Activated CD8-positive, alpha-beta memory T cell treated with anti-CD3 and anti-CD28 coated beads, Interleukin-2, amount 50 U/mL, for 48 hours (primary cell): ENCODE measurements around the gene SOBP.
"Not testable (repeated sequence)": the region's sequence is repeated elsewhere in the genome, so short reads cannot be mapped to it uniquely, and the experiment has no call there.

Experiments used
- DNase-seq: peaks from one replicate; pipeline ENCODE4 v3.0.0-alpha.2; 2020

The SOBP gene, protein sequence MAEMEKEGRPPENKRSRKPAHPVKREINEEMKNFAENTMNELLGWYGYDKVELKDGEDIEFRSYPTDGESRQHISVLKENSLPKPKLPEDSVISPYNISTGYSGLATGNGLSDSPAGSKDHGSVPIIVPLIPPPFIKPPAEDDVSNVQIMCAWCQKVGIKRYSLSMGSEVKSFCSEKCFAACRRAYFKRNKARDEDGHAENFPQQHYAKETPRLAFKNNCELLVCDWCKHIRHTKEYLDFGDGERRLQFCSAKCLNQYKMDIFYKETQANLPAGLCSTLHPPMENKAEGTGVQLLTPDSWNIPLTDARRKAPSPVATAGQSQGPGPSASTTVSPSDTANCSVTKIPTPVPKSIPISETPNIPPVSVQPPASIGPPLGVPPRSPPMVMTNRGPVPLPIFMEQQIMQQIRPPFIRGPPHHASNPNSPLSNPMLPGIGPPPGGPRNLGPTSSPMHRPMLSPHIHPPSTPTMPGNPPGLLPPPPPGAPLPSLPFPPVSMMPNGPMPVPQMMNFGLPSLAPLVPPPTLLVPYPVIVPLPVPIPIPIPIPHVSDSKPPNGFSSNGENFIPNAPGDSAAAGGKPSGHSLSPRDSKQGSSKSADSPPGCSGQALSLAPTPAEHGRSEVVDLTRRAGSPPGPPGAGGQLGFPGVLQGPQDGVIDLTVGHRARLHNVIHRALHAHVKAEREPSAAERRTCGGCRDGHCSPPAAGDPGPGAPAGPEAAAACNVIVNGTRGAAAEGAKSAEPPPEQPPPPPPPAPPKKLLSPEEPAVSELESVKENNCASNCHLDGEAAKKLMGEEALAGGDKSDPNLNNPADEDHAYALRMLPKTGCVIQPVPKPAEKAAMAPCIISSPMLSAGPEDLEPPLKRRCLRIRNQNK

DNA sequence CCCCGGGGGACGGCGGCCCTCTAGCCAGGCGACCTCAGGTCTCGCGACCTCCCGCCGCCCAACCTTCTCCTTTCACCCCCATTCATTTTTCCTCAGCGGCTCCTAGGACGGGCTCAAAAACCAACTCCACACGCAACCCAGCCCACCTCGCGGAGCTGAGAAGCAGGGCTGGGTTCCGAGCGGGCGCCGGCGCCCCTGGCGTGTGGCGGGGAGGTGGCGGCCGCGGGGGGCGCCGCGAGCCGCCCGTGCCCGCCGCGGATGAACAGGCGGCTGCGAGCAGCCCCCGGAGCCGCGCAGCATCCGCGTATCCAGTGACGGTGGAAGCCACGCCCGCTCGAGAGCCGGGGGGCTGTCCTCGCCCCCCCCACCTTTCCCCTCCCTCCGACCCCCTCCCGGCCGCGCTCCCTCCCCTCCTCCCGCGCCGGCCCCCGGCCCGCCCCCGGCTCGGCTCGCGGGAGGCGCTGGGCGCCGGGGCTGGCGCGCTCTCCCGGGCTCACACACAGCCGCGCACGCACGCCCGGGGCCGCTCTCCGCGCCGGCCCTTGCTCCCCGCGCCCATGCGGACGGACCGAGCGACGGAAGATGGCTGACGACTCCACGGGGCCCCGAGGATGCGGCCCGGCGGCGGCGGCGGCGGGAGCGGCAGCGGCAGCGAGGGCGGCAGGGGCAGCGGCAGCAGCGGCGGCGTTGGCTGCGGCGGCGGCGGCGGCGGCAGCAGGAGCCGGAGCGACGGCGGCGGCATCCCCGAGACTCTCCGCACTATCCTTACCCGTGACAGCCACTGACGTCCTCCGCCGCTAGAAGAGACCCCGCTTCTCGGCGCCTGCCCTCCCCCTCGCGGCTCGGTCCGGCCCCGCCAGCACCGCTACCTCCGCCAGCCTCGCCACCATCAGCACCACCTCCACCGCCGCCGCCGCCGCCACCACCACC lies at the start of gene SOBP:
Gene SOBP, plus strand, starts transcription at position 482 of the 930 bp plus-strand sequence. CDS start 500 bp downstream, outside the sequence.
- DNase-seq = peak; percentile 75

DNA sequence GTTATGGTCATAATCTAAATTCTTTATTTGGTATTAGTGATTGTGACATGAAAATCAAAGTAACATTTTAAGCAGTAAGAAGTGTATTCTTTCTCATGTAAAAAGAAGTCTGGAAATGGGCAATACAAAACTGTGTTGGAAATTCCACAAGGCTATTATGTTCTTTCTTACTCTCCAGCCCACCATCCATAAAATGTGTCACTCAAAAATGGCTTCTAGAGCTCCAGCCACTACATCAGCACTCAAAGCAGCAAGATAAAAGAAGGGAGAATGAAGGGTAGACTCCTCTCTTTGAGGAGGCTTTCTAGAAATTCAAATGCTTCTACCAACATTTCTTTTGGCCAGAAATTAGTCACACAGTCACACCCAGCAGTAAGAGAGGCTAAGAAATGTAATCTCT lies 49.0 kb upstream of the SOBP start:
- no peak for DNase-seq

DNA sequence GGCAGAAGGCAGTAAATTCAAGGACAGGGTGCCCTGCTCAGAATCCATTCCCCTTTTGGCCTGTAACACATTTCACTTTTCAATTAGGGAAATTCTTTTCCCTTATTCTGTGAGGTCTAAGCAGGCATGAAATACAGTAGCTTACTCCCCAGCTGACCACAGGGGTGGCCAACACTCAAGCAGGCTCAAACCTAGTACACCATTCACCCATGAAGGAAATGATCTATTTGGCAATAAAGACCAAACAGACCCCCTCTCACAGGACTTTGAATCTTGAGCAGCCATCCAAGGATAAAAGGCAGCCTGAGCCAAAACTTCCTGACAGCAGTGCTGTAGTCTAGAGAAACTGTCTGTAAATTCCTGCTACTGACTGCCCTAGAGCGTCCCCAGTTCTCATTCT lies 48.2 kb upstream of the SOBP start:
- DNase-seq = no peak

DNA sequence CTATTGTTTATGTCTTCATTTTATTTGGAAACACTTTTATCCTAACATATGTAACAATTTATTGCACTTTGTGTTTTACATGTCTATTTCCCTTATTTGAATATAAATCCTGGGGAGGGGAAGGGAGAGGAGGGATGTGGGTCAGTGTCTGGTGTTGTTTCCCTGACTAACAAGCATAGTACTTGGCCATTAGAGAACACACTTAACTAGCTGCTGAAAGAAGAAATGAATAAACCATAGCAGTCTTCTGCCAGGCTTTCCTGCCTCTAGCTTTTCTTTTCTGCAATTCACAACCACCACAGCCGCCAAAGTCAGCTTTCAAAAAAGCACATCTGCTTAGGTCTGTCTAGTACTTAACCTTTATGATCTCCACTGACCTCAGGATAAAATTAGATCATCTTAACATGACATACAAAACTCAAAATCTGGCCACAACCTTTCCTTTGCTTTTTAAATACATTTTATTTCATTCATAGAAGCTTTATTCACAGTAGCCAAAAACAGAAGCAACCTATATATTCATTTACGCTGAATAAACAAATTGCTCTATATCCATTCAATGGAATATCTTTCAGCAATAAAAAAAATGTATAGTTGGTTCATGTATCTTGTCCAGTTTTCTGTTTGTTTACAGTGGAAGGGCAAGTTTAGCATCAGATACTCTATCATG lies 46.8 kb upstream of the SOBP start:
- no peak for DNase-seq

DNA sequence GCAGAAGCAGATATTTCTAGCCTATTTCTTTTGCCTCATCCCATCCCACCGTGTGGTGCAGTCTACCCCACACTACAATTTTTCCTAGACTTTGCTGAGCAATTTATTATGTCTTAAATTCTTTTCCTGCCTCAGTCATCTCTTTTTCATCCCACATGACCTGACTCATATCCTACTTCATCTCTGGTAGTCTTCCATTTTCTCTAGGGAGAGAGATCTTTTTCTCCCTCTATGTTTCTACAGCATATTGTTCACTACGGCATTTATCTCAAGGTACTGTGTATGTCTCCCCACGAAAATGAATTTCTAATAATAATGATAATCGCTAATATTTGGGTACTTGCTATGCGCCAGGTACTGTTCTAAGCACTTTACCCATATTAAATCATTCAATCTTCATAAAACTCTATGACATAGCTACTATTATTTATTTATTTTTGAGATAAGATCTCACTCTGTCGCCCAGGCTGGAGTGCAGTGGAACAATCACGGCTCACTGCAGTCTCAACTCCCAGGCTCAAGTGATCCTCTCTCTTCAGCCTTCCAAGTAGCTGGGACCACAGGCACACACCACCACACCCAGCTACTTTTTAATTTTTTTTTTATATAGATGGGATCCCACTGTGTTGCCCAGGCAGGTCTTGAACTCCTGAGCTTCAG lies 46.2 kb upstream of the SOBP start:
- DNase-seq = no peak

DNA sequence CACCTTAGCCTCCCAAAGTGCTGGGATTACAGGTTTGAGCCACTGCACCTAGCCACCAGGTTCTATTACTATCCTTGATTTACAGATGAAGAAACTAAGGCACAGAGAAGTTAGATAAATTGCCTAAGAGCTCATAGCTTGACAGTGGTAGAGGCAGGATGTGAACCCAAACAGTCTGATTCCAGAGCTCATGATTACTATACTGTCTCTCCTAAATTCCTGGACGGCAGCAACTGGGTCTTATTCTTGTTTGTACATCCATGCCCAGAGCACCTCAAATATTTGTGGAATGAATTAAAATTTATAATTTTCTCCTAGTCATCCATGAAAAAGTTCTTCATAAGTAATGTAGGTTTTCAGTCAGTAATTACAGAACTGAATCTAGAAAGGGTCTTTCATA lies 45.6 kb upstream of the SOBP start:
- no peak for DNase-seq

DNA sequence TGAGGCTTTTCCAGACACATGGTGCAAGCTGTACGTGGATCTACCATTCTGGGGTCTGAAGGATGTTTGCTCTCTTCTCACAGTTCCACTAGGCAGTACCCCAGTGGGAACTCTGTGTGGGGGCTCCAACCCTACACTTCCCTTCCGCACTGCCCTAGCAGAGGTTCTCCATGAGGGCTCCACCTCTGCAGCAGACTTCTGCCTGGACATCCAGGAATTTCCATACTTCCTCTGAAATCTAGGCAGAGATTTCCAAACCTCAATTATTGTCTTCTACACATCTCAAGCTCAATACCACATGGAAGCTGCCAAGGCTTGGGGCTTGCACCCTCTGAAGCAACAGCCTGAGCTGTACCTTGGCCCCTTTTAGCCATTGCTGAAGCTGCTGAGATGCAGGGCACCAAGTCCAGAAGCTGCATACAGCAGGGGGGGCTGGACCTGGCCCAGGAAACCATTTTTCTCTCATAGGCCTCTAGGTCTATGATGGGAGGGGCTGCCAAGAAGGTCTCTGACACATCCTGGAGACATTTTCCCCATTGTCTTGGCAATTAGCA lies 42.2 kb upstream of the SOBP start:
- no peak for DNase-seq

DNA sequence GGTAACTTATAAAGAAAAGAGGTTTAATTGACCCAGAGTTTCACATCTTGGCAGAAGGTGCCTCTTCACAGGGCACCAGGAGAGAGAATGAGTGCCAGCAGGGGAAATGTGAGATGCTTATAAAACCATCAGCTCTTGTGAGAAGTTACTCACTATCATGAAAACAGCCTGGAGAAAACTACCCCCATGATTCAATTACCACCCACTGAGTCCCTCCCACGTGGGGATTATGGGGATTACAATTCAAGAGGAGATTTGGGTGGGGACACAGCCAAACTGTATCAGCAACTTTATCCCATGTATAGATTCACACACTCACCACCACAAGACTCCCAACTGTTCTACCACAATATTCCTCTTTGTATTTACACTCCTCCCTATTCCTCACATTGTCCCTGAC lies 41.1 kb upstream of the SOBP start:
- DNase-seq = no peak

DNA sequence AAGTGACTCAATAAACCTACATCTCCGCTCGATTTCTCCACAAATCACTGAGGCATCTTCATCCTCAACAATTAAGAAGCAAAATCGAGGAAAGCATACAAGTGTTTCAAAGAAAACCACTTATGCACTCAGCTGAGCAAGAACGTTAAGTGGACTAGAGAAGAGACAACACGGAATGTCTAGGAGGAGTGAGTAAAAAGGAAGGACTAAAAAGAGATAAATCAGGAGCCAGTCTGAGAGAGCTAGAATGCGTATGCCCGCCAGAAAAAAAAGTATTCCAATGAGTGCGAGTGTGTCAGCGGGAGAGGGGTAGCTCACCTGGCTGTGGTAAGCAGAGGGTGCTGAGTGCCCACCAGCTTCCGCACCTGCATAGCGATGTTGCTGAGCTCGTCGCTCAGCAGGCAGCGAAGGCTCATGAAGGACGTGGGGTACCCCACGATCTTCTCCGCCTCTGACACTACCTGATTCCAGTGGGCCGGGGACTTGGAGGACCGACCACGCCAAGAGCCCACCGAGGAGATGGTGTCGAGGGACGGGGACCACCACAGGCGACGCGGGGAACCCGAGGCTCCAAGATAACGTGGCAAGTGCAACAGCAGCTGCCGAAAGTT lies 31.1 kb upstream of the SOBP start:
- no peak for DNase-seq

DNA sequence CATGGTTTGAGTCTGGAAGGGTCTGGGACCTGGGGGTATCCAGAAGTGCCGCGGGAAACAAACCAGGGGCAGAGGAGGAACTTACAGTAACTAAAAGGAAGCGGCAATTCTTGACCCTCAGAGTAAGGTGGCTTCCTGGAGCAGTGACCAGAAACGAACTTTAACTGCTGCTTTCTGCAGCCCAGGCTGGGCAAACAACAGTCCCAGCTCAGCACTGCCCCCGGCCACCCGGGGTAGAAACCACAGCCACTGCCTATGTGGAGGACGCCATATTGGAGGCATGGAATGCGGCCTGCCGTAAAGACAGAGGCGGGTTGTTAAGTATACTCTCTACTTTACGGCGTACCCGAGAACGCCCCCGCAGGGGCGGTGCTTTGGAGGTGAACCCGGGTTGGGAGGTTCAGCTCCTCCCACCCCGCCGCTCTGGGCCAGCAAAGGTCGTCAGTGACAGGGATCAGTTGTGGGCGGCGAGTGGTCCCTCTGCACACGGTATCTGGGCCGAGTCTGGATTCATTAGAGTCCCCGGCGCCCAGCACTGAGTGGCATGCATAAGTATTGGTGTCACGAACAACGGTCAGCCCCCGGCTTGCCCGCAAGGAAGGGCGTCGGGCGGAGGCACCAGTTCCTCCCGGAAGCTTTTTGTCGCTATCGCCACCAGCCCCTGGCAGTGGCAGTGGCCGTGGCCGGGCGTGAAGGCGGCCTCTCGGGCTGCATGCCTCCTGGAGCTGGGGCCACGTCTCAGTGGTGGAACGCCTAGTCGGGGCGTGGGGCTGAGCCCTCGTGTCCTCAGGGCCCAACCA lies 30.4 kb upstream of the SOBP start, which contains the start of gene PDSS2:
Gene PDSS2, minus strand, starts transcription at position 282 of the 800 bp plus-strand sequence. Its CDS starts 279 bp downstream, at position 3.
- DNase-seq = peak; percentile 96

DNA sequence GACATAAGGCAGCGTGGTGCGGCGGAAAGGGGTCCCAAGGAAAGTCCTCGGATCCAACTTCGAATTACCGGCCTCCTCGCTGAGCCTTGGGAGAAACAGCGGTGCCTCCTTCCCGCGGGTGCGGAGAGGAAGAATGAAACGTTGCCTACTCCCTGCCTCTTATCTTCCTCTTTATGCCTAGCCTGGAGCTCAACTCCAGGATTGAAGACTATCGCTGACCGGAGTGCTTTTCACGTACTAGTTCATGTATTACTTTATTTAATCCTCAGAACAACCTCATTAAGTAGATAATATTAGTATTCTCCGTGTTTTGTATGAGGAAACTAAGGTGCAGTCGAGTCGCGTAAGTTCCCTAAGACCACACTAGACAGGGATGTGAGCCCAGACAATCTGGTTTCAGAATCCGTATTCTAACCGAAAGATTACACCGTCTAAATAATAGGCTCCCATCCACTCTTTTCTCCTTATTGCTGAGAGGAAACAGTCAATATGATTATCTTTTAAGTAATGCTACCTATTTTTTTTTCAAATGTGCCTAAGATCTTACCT lies 29.8 kb upstream of the SOBP start:
- no peak for DNase-seq

DNA sequence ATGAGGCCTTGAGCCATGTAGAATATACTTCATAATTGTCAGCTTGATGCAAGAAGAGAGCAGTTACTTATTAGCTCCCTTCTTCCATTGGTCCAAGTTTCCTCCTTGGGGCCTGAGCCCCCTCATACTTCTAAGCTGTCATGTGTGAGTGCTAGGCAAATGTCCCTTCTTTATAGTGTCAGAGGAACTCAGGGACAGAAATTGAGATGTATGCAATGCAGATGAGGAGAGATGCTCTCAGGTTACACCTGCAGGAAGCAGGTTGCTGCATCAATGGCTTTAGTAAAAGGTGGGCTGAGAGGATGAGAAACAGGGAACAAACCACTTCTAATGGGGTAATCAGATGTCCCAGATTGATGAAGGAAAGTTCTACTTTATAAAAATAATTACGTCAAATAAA lies 23.9 kb upstream of the SOBP start:
- DNase-seq = no peak

DNA sequence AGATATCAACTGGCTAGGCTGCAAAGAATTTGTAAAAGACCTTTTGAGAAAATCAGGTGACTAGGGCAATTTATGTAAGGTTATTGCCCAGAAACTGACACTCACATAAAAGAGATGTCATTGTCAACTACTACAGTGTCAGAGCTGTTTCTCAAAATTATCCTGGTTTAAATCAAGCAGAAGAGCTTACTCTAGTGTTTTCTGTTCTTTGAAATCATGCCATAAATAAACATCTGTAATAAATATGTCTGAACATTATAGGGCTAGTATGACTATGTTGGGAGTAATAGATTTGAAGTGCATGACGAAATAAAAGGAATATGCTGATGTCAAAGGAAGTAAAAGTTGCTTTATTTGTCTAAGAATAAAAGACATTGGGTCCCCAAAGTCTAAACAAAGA lies 19.6 kb upstream of the SOBP start:
- DNase-seq = no peak

DNA sequence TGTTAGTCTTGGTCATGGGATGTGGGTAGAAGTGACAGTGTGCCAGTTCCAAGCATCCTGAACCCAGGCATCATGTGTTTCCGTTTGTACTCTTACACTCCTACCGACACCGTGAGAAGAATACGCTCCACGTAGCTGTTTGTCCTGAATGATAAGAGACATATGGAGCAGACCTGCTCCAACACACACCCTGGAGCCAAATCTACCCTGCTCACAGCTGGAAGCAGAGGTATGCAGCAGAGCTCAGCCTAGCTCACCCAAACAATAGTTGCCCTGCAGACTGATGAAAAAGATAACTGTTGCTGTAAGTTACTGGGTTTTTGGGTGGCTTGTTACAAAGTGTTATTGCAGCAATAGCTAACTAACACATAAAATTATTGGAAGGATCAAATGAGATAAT lies 16.3 kb upstream of the SOBP start:
- no peak for DNase-seq

DNA sequence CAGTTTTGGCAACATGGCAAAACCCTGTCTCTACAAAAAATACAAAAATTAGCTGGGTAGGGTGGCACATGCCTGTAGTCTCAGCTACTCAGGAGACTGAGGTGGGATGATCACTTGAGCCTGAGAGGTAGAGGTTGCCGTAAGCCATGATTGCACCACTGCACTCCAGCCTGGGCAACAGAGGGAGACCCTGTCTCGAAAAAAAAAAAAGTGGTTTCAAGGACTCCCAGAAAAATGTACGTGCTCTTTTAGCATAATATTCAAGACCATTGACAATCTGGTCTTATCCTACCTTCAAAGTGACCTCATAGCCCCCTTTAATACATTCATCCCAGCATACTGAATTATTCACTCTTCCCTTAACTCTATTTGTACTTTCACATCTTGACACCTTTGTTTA lies 14.6 kb upstream of the SOBP start:
- DNase-seq = not testable (repeated sequence)

DNA sequence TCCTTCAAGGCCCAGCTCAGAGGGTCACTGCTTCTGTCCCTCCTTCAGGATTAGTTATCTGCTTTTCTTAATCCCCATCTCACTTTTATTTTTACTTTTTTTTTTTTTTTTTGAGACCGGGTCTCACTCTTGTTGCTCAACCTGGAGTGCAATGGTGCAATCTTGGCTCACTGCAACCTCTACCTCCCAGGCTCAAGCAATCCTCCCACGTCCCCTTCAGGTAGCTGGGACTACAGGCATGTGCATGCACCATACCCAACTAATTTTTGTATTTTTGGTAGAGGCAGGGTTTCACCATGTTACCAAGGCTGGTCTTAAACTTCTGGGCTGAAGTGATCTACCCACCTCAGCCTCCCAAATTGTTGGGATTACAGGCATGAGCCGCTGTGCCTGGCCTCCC lies 14.1 kb upstream of the SOBP start:
- not testable (repeated sequence) for DNase-seq

DNA sequence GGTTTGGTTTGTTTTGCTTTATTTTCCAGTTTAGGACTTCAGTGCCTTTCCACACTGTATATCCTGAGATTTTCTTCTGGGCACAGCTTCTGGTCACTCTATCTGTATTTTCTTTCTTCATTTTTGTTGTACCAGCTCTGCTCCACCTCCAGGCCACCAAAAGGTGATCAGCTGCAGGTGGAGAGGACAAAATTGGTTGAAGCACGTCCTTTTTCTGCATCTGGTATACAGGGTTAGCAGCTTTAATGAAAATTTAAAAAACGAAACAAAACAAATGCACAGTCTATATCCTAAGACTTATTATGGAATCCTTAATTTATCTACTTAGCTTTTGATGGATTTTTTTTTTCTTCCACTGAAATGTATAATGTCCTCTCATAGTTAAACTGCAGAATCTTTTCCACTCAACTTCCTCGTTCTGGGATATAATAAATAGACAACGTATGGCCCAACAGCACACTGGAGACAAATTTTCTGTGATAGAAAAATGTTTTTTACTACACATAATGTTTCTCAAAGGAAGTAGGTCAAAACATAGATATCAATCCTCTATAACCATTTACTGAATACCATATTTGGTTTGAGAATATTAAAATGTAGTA lies 10.7 kb upstream of the SOBP start:
- DNase-seq = no peak

DNA sequence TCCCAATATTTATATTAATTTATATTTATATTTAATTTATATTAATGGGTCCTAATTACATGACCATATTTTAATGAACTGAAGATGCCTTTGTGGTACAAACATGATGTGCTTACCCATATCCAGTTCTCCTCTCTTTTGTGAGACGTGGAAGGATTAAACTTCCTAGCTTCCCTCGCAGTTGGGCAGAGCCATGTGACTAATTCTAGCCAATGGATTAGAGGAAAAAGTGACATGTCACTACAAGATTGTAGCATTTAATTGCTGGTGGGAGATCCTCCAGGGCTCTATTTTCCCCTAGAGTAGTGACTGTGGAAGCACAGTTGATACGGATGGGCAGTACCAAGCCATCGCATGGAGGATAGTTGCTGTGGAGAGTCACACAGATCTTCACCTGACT lies 4.8 kb upstream of the SOBP start:
- DNase-seq = no peak

DNA sequence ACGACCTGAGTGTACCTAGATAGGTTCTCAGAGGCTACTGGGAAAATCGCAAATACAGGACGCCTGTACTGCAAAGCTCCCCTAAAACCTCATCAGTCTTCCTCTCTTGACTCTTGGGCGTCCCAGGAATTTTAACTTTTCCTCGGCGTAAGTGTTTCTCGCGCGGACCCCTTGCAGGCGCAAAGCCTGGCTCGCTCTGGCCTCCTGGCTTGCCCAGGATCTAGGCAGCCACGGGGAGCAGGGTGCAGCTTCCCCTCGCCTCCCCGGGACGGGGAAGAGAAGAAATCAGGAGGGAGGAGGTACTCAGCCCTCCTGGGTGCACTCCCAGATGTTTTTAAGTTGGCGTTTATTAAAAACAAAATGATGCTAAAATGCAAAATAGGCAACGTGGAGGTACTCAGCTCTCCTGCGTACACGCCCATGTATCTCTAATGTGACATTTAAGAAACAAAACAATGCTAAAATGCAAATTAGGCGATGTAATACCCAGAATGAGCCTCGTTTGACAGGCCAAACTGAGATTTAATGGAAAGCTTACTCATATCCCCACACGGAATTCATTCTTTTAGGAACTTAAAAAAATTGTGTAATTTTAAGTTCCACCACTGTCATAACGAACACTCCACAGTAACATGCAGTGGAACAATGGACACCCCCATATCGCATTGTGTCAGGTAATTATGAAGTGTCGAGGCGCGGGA lies 1.6 kb upstream of the SOBP start:
- no peak for DNase-seq
